A673 (cell line): Measurements from ENCODE around the gene HACD4. TPM values are rescaled to one million over a fixed set of nuclear protein-coding genes. Genes with fewer than 3 reads are reported as not detected.

Experiments
- BruUV-seq: library from RNA; stranded (reverse); fragments of 400-500 nt; replicated peaks from 2 replicates; lab custom pipeline; 2021; lab: Mats Ljungman, UMichigan
- CTCF ChIA-PET: fragments of 300-600 bp; sonication (Branson Sonifier 250); formaldehyde crosslinking; loops from one replicate; lab custom pipeline; 2022; ENCODE audit warnings: antibody characterized with exemption; lab: Charles Lee
- POLR2A ChIA-PET: fragments of 300-600 bp; sonication (Branson Sonifier 250); formaldehyde crosslinking; loops from one replicate; lab custom pipeline; 2022; ENCODE audit warnings: antibody characterized with exemption; ENCODE audit not compliant: low non-redundant PET; lab: Charles Lee
- DNase-seq: peaks from one replicate; pipeline ENCODE4 v3.0.0-alpha.2; 2015; ENCODE audit warnings: low spot score
- H3K27ac ChIP-seq: fragments of 200-600 bp; sonication (generic); 2 replicates; pipeline ENCODE4 v1.5.1; 2016; ENCODE audit warnings: mixed run types, low read depth, mild to moderate bottlenecking, mixed read lengths, antibody characterized with exemption, low read length; ENCODE audit not compliant: poor library complexity, severe bottlenecking
- H3K27me3 ChIP-seq: fragments of 200-600 bp; sonication (generic); replicated peaks from 2 replicates; pipeline ENCODE4 v1.6.1; 2017; ENCODE audit warnings: mixed run types, low read depth, mild to moderate bottlenecking, mixed read lengths, antibody characterized with exemption, low read length; ENCODE audit not compliant: insufficient read depth, poor library complexity
- H3K36me3 ChIP-seq: fragments of 200-600 bp; sonication (generic); 2 replicates; pipeline ENCODE4 v1.6.1; 2016; ENCODE audit warnings: mixed run types, mild to moderate bottlenecking, mixed read lengths, antibody characterized with exemption, low read length; ENCODE audit not compliant: insufficient read depth, poor library complexity, severe bottlenecking
- H3K4me1 ChIP-seq: fragments of 200-600 bp; sonication (generic); 2 replicates; pipeline ENCODE4 v1.6.1; 2017; ENCODE audit warnings: mixed run types, mild to moderate bottlenecking, mixed read lengths, antibody characterized with exemption, low read length; ENCODE audit not compliant: insufficient read depth, poor library complexity, severe bottlenecking
- H3K4me3 ChIP-seq: fragments of 200-600 bp; sonication (generic); 2 replicates; pipeline ENCODE4 v1.5.1; 2016; ENCODE audit warnings: low read depth, mixed run types, mild to moderate bottlenecking, mixed read lengths, low read length; ENCODE audit not compliant: poor library complexity, severe bottlenecking
- H3K9me3 ChIP-seq: fragments of 200-600 bp; sonication (generic); 2 replicates; pipeline ENCODE4 v1.6.1; 2016; ENCODE audit warnings: mixed run types, low read depth, mild to moderate bottlenecking, mixed read lengths, antibody characterized with exemption, low read length; ENCODE audit not compliant: poor library complexity, severe bottlenecking
- CTCF ChIP-seq: fragments of 300-800, 200-600 bp; sonication (generic); conservative IDR thresholded peaks from 2 replicates; pipeline ENCODE4 v1.5.1; 2017; ENCODE audit warnings: low read depth, mild to moderate bottlenecking, antibody characterized with exemption, low read length, moderate library complexity, mixed read lengths
- EZH2 ChIP-seq: fragments of 200-600 bp; sonication (generic); IDR thresholded peaks from 2 replicates; pipeline ENCODE4 v1.6.1; 2017; ENCODE audit warnings: borderline replicate concordance, low read depth, mild to moderate bottlenecking, mixed read lengths, antibody characterized with exemption, low read length; ENCODE audit not compliant: poor library complexity, severe bottlenecking
- intact Hi-C: fragments of 100-400 bp; cut with micrococcal nuclease; formaldehyde crosslinking; loops from one replicate; pipeline ENCODE4 v1.10.0; 2022; ENCODE audit not compliant: unreplicated experiment
- total RNA-seq: library from RNA; stranded (reverse); gene quantifications from 2 replicates; pipeline ENCODE4 v1.2.3, GENCODE V29; 2021

The HACD4 gene
- total RNA-seq, 1 experiment from 2014 or later, result 0.19 TPM

- H3K4me1 ChIP-seq, result no peaks in the 10 kb centered on the region
- ChIA-PET POLR2A (no interaction called here), CTCF (no interaction called here)
- no TSS peak for BruUV-seq
- no peaks in the 10 kb centered on the region for H3K9me3 ChIP-seq
- H3K4me3 ChIP-seq, result no peak overlapping the region
- no peaks in the 10 kb centered on the region for H3K27me3 ChIP-seq
- H3K27ac ChIP-seq, result no peak overlapping the region
- H3K36me3 ChIP-seq, result no peaks in the 10 kb centered on the region
- TF ChIP-seq CTCF (no peak), EZH2 (no peak)
- peak; percentile 52 for DNase-seq
- intact Hi-C loops, result no loop called here
These were observed 38.7 kb upstream of the HACD4 start for GRCh38 chr9:21070171-21070571.

- Histone ChIP-seq H3K4me3 (no peak overlapping the region), H3K4me1 (no peaks in the 10 kb centered on the region), H3K9me3 (no peaks in the 10 kb centered on the region), H3K27me3 (no peaks in the 10 kb centered on the region), H3K36me3 (no peaks in the 10 kb centered on the region), H3K27ac (no peak overlapping the region)
- ChIA-PET POLR2A (no interaction called here), CTCF (no interaction called here)
- intact Hi-C loops, result loop anchor here (10.0 kb wide), 1 partner anchor 56 kb away; no protein-coding TSS in a partner anchor
- no peak for DNase-seq
- TF ChIP-seq EZH2, result no peak
- no peak for TF ChIP-seq CTCF
- no TSS peak for BruUV-seq
These were observed 29.6 kb upstream of the HACD4 start for GRCh38 chr9:21060919-21061561.

- TF ChIP-seq EZH2 (no peak), CTCF (no peak)
- H3K4me1 ChIP-seq, result no peaks in the 10 kb centered on the region
- no peak overlapping the region for H3K4me3 ChIP-seq
- no TSS peak for BruUV-seq
- ChIA-PET POLR2A (no interaction called here), CTCF (no interaction called here)
- intact Hi-C loops, result no loop called here
- H3K36me3 ChIP-seq, result no peaks in the 10 kb centered on the region
- no peaks in the 10 kb centered on the region for H3K9me3 ChIP-seq
- H3K27ac ChIP-seq, result no peak overlapping the region
- peak; percentile 1 for DNase-seq
- H3K27me3 ChIP-seq, result no peaks in the 10 kb centered on the region
These were observed 25.5 kb upstream of the HACD4 start for GRCh38 chr9:21056931-21057330.
